ENCODE measurements around the gene DRG2.

Gene DRG2

GRCh38 chr17:18144855-18145254, 57.1 kb downstream of the DRG2 start:
- DNase-seq = no peak

- no peak for DNase-seq
Measured at GRCh38 chr17:18145811-18146210, 58.1 kb downstream of the DRG2 start.

DNA sequence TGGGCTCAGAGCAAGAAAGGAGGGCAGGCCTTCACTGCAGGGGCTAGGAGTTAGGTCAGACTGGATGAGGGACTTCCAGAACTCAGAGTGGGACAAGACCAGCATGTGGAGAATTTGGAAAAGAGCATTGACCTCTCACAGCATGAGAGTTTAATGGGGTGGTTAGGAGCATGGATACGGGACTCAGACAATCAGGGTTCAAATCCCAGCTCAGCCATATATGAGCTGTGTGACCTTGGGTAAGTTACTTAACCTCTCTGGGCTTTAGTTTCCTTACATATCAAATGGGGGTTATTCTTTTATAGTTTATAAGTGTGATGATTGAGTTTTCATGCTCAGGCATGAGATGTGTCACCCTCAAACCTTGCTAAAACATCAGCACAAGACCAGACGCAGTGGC, 58.5 kb downstream of the DRG2 start:
- DNase-seq = no peak

GRCh38 chr17:18146980-18147379, 59.2 kb downstream of the DRG2 start:
- DNase-seq = no peak

GRCh38 chr17:18148586-18148985, 60.8 kb downstream of the DRG2 start:
- no peak for DNase-seq

- no peak for DNase-seq
Measured at GRCh38 chr17:18151290-18151689, 63.5 kb downstream of the DRG2 start.

- no peak for DNase-seq
Measured at GRCh38 chr17:18155179-18155578, 67.4 kb downstream of the DRG2 start.

DNA sequence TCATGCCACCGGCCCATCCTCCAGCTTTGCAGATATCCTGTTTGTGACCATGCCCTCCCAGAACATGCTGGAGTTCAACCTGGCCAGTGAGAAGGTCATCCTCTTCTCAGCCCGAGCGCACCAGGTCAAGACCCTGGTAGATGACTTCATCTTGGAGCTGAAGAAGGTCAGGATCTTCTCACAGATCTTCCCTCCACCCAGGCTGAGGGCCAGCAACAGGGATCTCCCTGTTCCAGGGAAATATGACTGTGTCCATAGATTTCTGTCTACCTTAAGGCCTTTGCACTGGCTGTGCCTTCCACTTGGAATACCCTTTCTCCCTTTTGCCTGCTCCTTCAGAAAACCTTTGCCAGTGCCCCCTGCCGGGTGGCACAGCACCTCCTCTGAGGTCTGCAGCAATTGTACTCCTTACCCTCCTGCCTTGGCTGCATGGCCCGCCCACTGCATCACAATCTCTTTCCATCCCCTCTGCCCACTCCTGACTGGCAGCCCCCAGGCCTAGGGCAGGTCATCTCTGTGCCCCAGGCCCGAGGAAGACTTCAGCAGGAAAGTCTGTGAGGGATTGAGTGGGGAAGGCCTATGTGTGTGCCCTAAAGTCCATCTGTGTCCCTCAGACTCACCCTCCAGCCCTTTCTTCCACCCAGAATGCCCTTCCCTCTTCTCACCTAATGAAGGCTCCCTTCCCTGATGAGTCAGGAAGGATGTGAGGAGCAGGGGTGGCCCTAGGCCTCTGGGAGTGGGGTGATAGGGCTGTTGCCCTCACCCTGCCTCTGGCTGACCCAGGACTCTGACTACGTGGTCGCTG, 68.6 kb downstream of the DRG2 start:
- DNase-seq = no peak

DNA sequence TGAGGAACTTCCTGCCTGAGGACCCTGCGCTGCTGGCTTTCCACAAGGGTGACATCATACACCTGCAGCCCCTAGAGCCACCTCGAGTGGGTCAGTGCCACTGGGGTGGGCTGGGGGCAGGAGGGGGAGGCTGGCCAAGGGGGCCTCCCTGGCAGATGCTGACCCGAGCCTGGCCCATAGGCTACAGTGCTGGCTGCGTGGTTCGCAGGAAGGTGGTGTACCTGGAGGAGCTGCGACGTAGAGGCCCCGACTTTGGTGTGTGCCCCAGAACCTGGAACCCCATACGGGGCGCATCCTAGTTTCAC, 69.2 kb downstream of the DRG2 start:
- DNase-seq = no peak

Data from activated CD4-positive, alpha-beta T cell treated with anti-CD3 and anti-CD28 coated beads, Interleukin-2, amount 50 U/mL, for 4 hours (primary cell).